Measurements from ENCODE around the gene WARS2. TPM values are rescaled to one million over a fixed set of nuclear protein-coding genes. Genes with fewer than 3 reads are reported as not detected.

WARS2 gene
- total RNA-seq, 2 donors from 2014 or later, result 19.4 to 21.3 TPM

- Mint-ChIP-seq H3K27me3 (ENCODE audit: low read depth) (peaks cover 77% of the 10 kb centered on the region), H3K9me3 (peaks cover 0 to 2% of the 10 kb centered on the region in 2 donors), H3K27ac (no peak overlapping the region), H3K4me1 (ENCODE audit: low read depth) (peaks cover 22% of the 10 kb centered on the region), H3K36me3 (ENCODE audit: insufficient read depth in 2 of 2) (peaks cover 3 to 6% of the 10 kb centered on the region in 2 donors), H3K4me3 (no peak overlapping the region)
- DNase-seq (no peak), ATAC-seq (replicated peaks in 1 of 2) (no peak)
Measured at GRCh38 chr1:118997225-118997624, 143.2 kb downstream of the WARS2 start.

DNA sequence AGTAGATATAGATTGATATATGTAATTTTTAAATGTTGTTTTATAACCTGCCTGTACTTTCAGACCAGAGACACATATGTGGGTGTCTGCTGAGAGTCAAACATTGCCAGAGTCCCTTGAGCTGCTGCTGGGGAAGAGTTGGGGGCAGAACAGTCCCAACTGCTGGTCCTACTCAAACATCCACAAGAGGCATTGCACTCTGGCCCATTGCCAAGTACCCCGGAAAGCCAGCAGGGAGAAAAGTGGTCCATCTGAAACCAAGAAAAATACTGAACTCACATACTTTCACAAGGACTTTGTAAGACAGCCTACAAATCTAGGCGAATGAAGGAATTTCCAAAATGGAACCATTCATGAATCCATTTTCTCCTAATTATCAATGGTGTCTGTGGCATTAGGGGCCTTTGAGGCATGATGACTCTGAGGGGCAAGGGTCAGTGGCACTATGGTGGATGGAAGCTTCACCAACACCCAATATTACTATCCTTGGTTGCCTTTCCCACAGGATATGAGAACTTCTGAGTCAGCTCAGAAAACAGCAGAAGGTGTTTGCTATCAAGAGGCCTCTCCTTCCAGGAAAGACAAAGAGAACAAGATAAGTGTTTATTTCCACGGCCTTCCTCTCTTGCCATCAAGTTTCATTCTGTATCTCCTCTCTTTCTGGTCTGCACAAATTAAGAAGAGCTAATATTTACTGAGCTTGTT, 145.0 kb downstream of the WARS2 start:
- ATAC-seq (replicated peaks in 1 of 2), result no peak

GRCh38 chr1:118993700-118994026, 146.8 kb downstream of the WARS2 start:
- Mint-ChIP-seq H3K36me3 (ENCODE audit: insufficient read depth in 2 of 2) (peaks cover 3 to 7% of the 10 kb centered on the region in 2 donors), H3K9me3 (peaks cover 0 to 2% of the 10 kb centered on the region in 2 donors), H3K27me3 (ENCODE audit: low read depth) (peaks cover 87% of the 10 kb centered on the region), H3K4me1 (ENCODE audit: low read depth) (peaks cover 5% of the 10 kb centered on the region), H3K4me3 (no peak overlapping the region), H3K27ac (no peak overlapping the region)
- DNase-seq, result no peak
- no peak for ATAC-seq (replicated peaks in 1 of 2)

More for the DNA sequence above, 145.0 kb downstream of the WARS2 start:
- no peak overlapping the region for H3K4me3 Mint-ChIP-seq
- peaks cover 87% of the 10 kb centered on the region for H3K27me3 Mint-ChIP-seq (ENCODE audit: low read depth)
- H3K27ac Mint-ChIP-seq, result no peak overlapping the region
- peaks cover 3 to 9% of the 10 kb centered on the region in 2 donors for H3K36me3 Mint-ChIP-seq (ENCODE audit: insufficient read depth in 2 of 2)
- no peak for DNase-seq
- peaks cover 0 to 2% of the 10 kb centered on the region in 2 donors for H3K9me3 Mint-ChIP-seq
- H3K4me1 Mint-ChIP-seq (ENCODE audit: low read depth), result peaks cover 11% of the 10 kb centered on the region

DNA sequence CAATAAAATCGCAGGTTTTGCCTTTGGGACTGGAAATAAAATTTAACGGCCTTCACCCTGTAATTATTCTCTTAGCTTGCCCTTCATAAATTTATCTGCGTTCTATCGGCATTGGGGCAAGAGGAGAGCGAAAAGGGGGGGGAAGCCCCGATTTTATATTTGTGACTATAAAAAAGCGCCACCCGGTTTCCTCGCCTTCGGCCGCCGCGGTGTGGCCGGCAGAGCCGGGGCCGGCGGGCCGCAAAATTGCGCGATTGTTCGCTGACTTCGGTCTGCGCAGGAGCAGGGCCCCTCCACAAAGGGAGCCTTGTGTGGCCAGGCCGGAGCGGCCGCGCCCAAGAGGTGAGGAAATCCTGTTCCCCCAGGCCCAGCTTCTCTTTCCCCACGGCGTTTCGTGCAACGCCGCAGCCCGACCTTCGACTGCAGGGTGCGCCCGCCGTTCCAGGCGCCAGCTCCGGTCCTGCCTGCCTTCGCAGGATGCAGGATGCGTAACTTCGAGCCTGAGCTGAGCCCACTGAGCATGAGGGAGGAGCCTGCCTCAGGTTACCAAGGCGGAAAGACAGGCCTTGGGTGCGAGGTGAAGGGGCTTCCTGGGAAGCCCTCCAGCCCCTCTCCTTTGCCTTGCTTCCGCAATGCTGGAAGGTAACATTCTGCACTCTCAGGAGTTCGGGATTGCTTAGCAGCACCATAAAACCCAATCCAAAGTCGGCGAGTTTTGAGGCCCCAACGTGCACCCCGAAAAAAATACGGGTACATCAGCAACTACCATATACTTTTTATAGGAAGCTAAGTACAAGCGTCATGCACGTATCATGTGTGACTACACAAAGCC, 147.4 kb downstream of the WARS2 start:
- ATAC-seq (replicated peaks in 1 of 2) (no peak), DNase-seq (no peak)
- peaks cover 0 to 2% of the 10 kb centered on the region in 2 donors for H3K9me3 Mint-ChIP-seq
- peaks cover 5% of the 10 kb centered on the region for H3K4me1 Mint-ChIP-seq (ENCODE audit: low read depth)
- no peak overlapping the region for H3K27ac Mint-ChIP-seq
- H3K27me3 Mint-ChIP-seq (ENCODE audit: low read depth), result peaks cover 87% of the 10 kb centered on the region
- H3K4me3 Mint-ChIP-seq, result no peak overlapping the region
- H3K36me3 Mint-ChIP-seq (ENCODE audit: insufficient read depth in 2 of 2), result peaks cover 3 to 7% of the 10 kb centered on the region in 2 donors

DNA sequence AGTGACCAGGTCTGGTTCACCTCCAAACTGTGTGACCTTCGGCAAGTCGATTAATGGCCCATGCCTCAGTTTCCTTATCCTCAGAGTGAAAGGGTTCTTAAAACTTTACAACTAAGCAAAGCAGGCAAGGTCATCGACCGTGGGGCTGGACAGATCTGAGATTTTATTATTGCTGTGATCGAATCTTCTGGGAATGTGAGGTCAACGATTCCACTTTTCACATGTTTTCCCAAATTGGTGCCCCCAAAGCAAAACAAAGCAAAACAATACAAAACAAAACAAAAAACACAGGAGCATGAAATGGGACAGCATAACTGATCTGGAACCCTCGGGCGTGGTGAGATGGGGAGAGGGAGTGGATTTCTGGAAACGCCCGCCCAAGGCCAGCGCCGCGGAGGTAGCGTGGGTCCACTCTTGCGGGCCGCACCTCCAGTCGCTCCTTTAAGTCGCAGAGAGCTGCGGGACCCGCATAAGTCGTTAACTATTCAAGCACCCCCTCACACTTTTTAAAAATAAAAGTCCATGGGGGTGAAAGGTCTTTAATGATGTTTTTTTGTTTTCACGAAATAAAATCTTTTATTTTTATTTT, 148.1 kb downstream of the WARS2 start:
- DNase-seq, result no peak
- peaks cover 1 to 7% of the 10 kb centered on the region in 2 donors for H3K36me3 Mint-ChIP-seq (ENCODE audit: insufficient read depth in 2 of 2)
- peaks cover 5% of the 10 kb centered on the region for H3K4me1 Mint-ChIP-seq (ENCODE audit: low read depth)
- no peak for ATAC-seq (replicated peaks in 1 of 2)
- no peak overlapping the region for H3K4me3 Mint-ChIP-seq
- H3K9me3 Mint-ChIP-seq, result peaks cover 0 to 2% of the 10 kb centered on the region in 2 donors
- H3K27ac Mint-ChIP-seq, result no peak overlapping the region
- peaks cover 90% of the 10 kb centered on the region for H3K27me3 Mint-ChIP-seq (ENCODE audit: low read depth)

- DNase-seq, result no peak
- Mint-ChIP-seq H3K36me3 (ENCODE audit: insufficient read depth in 2 of 2) (peaks cover 4 to 7% of the 10 kb centered on the region in 2 donors), H3K9me3 (peaks cover 0 to 2% of the 10 kb centered on the region in 2 donors), H3K27ac (peak overlapping the region; percentile 35), H3K4me1 (ENCODE audit: low read depth) (peaks cover 6% of the 10 kb centered on the region), H3K4me3 (no peak overlapping the region), H3K27me3 (ENCODE audit: low read depth) (peaks cover 94% of the 10 kb centered on the region)
- no peak for ATAC-seq (replicated peaks in 1 of 2)
Measured at GRCh38 chr1:118991448-118991847, 149.0 kb downstream of the WARS2 start.

DNA sequence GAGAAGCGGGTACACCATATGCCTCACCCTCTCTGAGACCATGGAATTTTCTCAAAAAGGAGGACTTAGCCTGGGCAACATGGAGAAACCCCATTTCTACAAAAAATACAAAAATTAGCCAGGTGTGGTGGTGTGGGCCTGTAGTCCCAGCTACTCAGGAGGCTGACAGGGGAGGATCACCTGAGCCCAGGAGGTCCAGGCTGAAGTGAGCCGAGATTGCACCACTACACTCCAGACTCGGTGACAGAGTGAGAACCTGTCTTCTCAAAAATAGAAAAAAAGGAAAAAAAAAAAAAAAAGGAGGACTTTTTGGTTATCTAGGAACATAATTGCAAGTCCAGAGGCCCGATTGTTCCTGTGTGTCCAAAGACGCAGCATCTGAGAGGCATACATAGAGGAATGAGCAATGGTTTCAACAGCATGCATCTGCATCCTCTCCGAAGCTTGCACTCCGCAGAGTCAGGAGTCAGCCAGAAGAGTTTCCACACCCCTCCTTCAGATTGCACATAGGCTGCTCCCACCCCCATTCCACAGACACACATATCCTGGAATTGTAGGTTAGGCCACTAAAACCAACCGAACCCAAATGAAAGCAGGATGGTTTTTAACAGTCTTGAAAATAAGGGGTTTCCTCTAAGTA, 149.8 kb downstream of the WARS2 start:
- H3K27me3 Mint-ChIP-seq (ENCODE audit: low read depth), result peaks cover 95% of the 10 kb centered on the region
- peaks cover 10% of the 10 kb centered on the region for H3K4me1 Mint-ChIP-seq (ENCODE audit: low read depth)
- DNase-seq (no peak), ATAC-seq (replicated peaks in 1 of 2) (no peak)
- H3K9me3 Mint-ChIP-seq, result peaks cover 0 to 2% of the 10 kb centered on the region in 2 donors
- H3K4me3 Mint-ChIP-seq, result no peak overlapping the region
- H3K27ac Mint-ChIP-seq, result no peak overlapping the region
- peaks cover 7 to 9% of the 10 kb centered on the region in 2 donors for H3K36me3 Mint-ChIP-seq (ENCODE audit: insufficient read depth in 2 of 2)

- Mint-ChIP-seq H3K4me3 (no peak overlapping the region), H3K27ac (no peak overlapping the region), H3K36me3 (ENCODE audit: insufficient read depth in 2 of 2) (peaks cover 9 to 13% of the 10 kb centered on the region in 2 donors), H3K9me3 (peaks cover 0 to 2% of the 10 kb centered on the region in 2 donors), H3K4me1 (ENCODE audit: low read depth) (peaks cover 16% of the 10 kb centered on the region), H3K27me3 (ENCODE audit: low read depth) (peaks cover 96% of the 10 kb centered on the region)
- no peak for ATAC-seq (replicated peaks in 1 of 2)
- no peak for DNase-seq
Measured at GRCh38 chr1:118989878-118990378, 150.5 kb downstream of the WARS2 start.

- DNase-seq (no peak), ATAC-seq (replicated peaks in 1 of 2) (no peak)
- Mint-ChIP-seq H3K4me3 (no peak overlapping the region), H3K27ac (no peak overlapping the region), H3K4me1 (ENCODE audit: low read depth) (peaks cover 23% of the 10 kb centered on the region), H3K9me3 (peaks cover 0 to 2% of the 10 kb centered on the region in 2 donors), H3K36me3 (ENCODE audit: insufficient read depth in 2 of 2) (peaks cover 9 to 16% of the 10 kb centered on the region in 2 donors), H3K27me3 (ENCODE audit: low read depth) (peaks cover 96% of the 10 kb centered on the region)
Measured at GRCh38 chr1:118989006-118989815, 151.2 kb downstream of the WARS2 start.

GRCh38 chr1:118988186-118989005, 152.1 kb downstream of the WARS2 start, which contains the start of gene TBX15:
Gene TBX15, minus strand, starts transcription at chr1:118988343. Its CDS starts 548 bp downstream, at chr1:118987795.
- peaks cover 31% of the 10 kb centered on the region for H3K4me1 Mint-ChIP-seq (ENCODE audit: low read depth)
- no peak for DNase-seq
- H3K36me3 Mint-ChIP-seq (ENCODE audit: insufficient read depth in 2 of 2), result peaks cover 9 to 24% of the 10 kb centered on the region in 2 donors
- peaks cover 96% of the 10 kb centered on the region for H3K27me3 Mint-ChIP-seq (ENCODE audit: low read depth)
- peak within 1 kb of the TSS; percentile 57 for H3K27ac Mint-ChIP-seq
- peak within 1 kb of the TSS; percentile 60 to 82 for H3K4me3 Mint-ChIP-seq
- ATAC-seq (replicated peaks in 1 of 2), result no peak
- H3K9me3 Mint-ChIP-seq, result peaks cover 1 to 2% of the 10 kb centered on the region in 2 donors

DNA sequence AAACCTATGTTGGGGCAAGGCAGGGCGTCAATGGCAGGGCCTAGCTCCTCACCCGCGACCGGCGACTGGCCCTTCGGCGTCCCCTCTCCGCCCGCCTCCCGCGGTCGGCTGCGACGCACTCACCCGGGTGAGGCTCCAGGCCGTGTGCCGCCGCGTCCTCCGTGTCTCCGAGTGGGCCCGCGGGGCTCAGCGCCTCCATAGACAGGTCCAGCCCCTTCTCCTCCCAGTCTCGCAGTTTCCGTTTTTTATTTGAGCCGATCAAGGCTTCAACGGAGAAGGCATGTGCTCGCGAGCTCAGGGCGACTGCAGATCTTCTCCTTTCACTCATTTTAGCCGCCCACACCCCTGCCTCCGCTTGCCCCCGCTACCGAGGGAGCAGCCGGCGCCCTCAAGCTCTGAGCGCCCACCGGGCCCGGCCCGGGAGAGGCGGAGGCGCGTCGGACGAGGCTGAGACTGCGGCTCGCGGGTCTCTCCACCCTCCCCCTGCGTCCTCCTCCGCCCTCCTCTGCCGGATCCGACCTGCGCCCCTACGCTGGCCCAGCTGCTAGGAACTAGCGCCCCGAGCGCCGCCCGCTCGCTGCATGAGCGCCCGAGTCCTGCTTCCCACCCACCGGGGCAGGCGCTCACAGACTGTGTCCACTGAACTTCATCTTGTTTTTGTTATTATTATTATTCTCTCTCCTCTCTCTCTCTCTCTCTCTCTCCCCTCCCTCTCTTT, 152.8 kb downstream of the WARS2 start:
- peaks cover 1 to 2% of the 10 kb centered on the region in 2 donors for H3K9me3 Mint-ChIP-seq
- DNase-seq (no peak), ATAC-seq (replicated peaks in 1 of 2) (peak; percentile 32 to 37)
- H3K4me1 Mint-ChIP-seq (ENCODE audit: low read depth), result peaks cover 31% of the 10 kb centered on the region
- peaks cover 9 to 28% of the 10 kb centered on the region in 2 donors for H3K36me3 Mint-ChIP-seq (ENCODE audit: insufficient read depth in 2 of 2)
- peak overlapping the region; percentile 60 to 82 for H3K4me3 Mint-ChIP-seq
- no peak overlapping the region for H3K27ac Mint-ChIP-seq
- H3K27me3 Mint-ChIP-seq (ENCODE audit: low read depth), result peaks cover 100% of the 10 kb centered on the region

All from activated T-cell treated with anti-CD3 and anti-CD28 coated beads, Interleukin-2, amount 50 U/mL, for 72 hours (primary cell).